ENCODE measurements around the gene MMP24OS.

GRCh38 chr20:35237486-35237885 is 40.4 kb downstream of the MMP24OS start:
- TF ChIP-seq REST (IDR thresholded peaks at IDR 0.05; ENCODE audit: low read depth) (no peak), CREB1 (IDR thresholded peaks at IDR 0.05; ENCODE audit: low read depth) (no peak), CEBPB (IDR thresholded peaks at IDR 0.05) (no peak), EGR1 (IDR thresholded peaks at IDR 0.05) (no peak)

Data from Ishikawa (cell line).